H9 (cell line): ENCODE measurements around the gene CPT1A. TPM values are rescaled to one million over a fixed set of nuclear protein-coding genes. Genes with fewer than 3 reads are reported as not detected.

Experiments used
- DNase-seq: peaks from one replicate; pipeline ENCODE4 v3.0.0-alpha.2; 2017
- H2AFZ ChIP-seq: one replicate; pipeline ENCODE4 v1.6.1; 2013; ENCODE audit warnings: mild to moderate bottlenecking, low read length, control low read depth, moderate library complexity
- H2AK5ac ChIP-seq: 2 replicates; pipeline ENCODE4 v1.6.1; 2013; ENCODE audit warnings: low read length, control low read depth, mixed read lengths; ENCODE audit not compliant: insufficient read length
- H2BK120ac ChIP-seq: one replicate; pipeline ENCODE4 v1.6.1; 2013; ENCODE audit warnings: low read depth, mild to moderate bottlenecking, low read length, control low read depth, inconsistent platforms; ENCODE audit not compliant: poor library complexity, severe bottlenecking
- H2BK12ac ChIP-seq: 2 replicates; pipeline ENCODE4 v1.6.1; 2013; ENCODE audit warnings: low read length, control low read depth, mixed read lengths, low read depth; ENCODE audit not compliant: insufficient read length
- H2BK15ac ChIP-seq: 2 replicates; pipeline ENCODE4 v1.6.1; 2013; ENCODE audit warnings: low read depth, low read length, control low read depth
- H2BK20ac ChIP-seq: one replicate; pipeline ENCODE4 v1.6.1; 2013; ENCODE audit warnings: low read depth, mild to moderate bottlenecking, low read length, control low read depth, inconsistent platforms; ENCODE audit not compliant: poor library complexity, severe bottlenecking
- H2BK5ac ChIP-seq: 2 replicates; pipeline ENCODE4 v1.6.1; 2013; ENCODE audit warnings: low read length, control low read depth, mixed read lengths; ENCODE audit not compliant: insufficient read length
- H3K14ac ChIP-seq: 2 replicates; pipeline ENCODE4 v1.6.1; 2013; ENCODE audit warnings: low read length, control low read depth; ENCODE audit not compliant: insufficient read depth
- H3K18ac ChIP-seq: 2 replicates; pipeline ENCODE4 v1.6.1; 2013; ENCODE audit warnings: low read depth, mild to moderate bottlenecking, mixed read lengths, low read length, control low read depth; ENCODE audit not compliant: insufficient read length
- H3K23ac ChIP-seq: 2 replicates; pipeline ENCODE4 v1.6.1; 2013; ENCODE audit warnings: low read length, control low read depth, mixed read lengths, low read depth; ENCODE audit not compliant: insufficient read length
- H3K23me2 ChIP-seq: 2 replicates; pipeline ENCODE4 v1.6.1; 2013; ENCODE audit warnings: low read depth, mild to moderate bottlenecking, mixed read lengths, low read length, control low read depth; ENCODE audit not compliant: insufficient read length, poor library complexity, severe bottlenecking
- H3K27ac ChIP-seq: 2 replicates; pipeline ENCODE4 v1.5.1; 2013; ENCODE audit warnings: low read length, control low read depth, mixed read lengths, low read depth; ENCODE audit not compliant: insufficient read length
- H3K27me3 ChIP-seq: 2 replicates; pipeline ENCODE4 v1.6.1; 2013; ENCODE audit warnings: low read length, control low read depth, inconsistent platforms; ENCODE audit not compliant: insufficient read depth
- H3K4ac ChIP-seq: 2 replicates; pipeline ENCODE4 v1.6.1; 2013; ENCODE audit warnings: low read depth, mild to moderate bottlenecking, control low read depth, inconsistent platforms, low read length, moderate library complexity
- H3K4me1 ChIP-seq: 2 replicates; pipeline ENCODE4 v1.6.1; 2013; ENCODE audit warnings: low read length, control low read depth, inconsistent platforms; ENCODE audit not compliant: insufficient read depth
- H3K4me2 ChIP-seq: 2 replicates; pipeline ENCODE4 v1.6.1; 2013; ENCODE audit warnings: low read length, control low read depth, mixed read lengths; ENCODE audit not compliant: insufficient read length, insufficient read depth
- H3K56ac ChIP-seq: 2 replicates; pipeline ENCODE4 v1.6.1; 2013; ENCODE audit warnings: low read depth, mild to moderate bottlenecking, mixed read lengths, low read length, control low read depth; ENCODE audit not compliant: insufficient read length
- H3K79me1 ChIP-seq: 2 replicates; pipeline ENCODE4 v1.6.1; 2013; ENCODE audit warnings: low read depth, mild to moderate bottlenecking, moderate library complexity, low read length, control low read depth, inconsistent platforms; ENCODE audit not compliant: insufficient read depth, poor library complexity, severe bottlenecking
- H3K79me2 ChIP-seq: 2 replicates; pipeline ENCODE4 v1.6.1; 2013; ENCODE audit warnings: low read length, control low read depth, inconsistent platforms; ENCODE audit not compliant: insufficient read depth
- H3K9ac ChIP-seq: 2 replicates; pipeline ENCODE4 v1.6.1; 2013; ENCODE audit warnings: low read length, control low read depth, mixed read lengths; ENCODE audit not compliant: insufficient read length; ENCODE audit errors: extremely low read depth
- H3K9me3 ChIP-seq: one replicate; pipeline ENCODE4 v1.6.1; 2013; ENCODE audit warnings: low read depth, low read length, inconsistent platforms; ENCODE audit not compliant: control insufficient read depth
- H3T11ph ChIP-seq: one replicate; pipeline ENCODE4 v1.6.1; 2013; ENCODE audit warnings: mild to moderate bottlenecking, low read length, control low read depth, inconsistent platforms
- H4K20me1 ChIP-seq: one replicate; pipeline ENCODE4 v1.6.1; 2013; ENCODE audit not compliant: control insufficient read depth, insufficient read length, insufficient read depth
- H4K5ac ChIP-seq: 2 replicates; pipeline ENCODE4 v1.6.1; 2013; ENCODE audit warnings: low read depth, mild to moderate bottlenecking, mixed read lengths, low read length, control low read depth; ENCODE audit not compliant: insufficient read length
- H4K8ac ChIP-seq: replicated peaks from 2 replicates; pipeline ENCODE4 v1.6.1; 2013; ENCODE audit warnings: low read length, control low read depth, mixed read lengths, low read depth; ENCODE audit not compliant: insufficient read length
- H4K91ac ChIP-seq: 2 replicates; pipeline ENCODE4 v1.6.1; 2013; ENCODE audit warnings: low read depth, mild to moderate bottlenecking, moderate library complexity, mixed read lengths, low read length, control low read depth; ENCODE audit not compliant: insufficient read length
- H3K27ac Mint-ChIP-seq, 3 experiments: 2 replicates in 2 of 3; 3 replicates in 1 of 3; pipeline ENCODE4 v1.8.0; 2020 to 2021; ENCODE audit warnings: mixed read lengths in 3 of 3, mild to moderate bottlenecking in 1 of 3, moderate library complexity in 1 of 3
- H3K27me3 Mint-ChIP-seq: 2 replicates; pipeline ENCODE4 v1.8.0; 2021; ENCODE audit warnings: low read depth, mild to moderate bottlenecking, moderate library complexity, mixed read lengths
- H3K36me3 Mint-ChIP-seq, 3 experiments: 2 replicates in 2 of 3; 3 replicates in 1 of 3; pipeline ENCODE4 v1.8.0; 2020 to 2021; ENCODE audit warnings: low read depth in 3 of 3, mixed read lengths in 3 of 3; ENCODE audit not compliant: insufficient read depth in 1 of 3
- H3K4me1 Mint-ChIP-seq, 2 experiments: 2 replicates each; pipeline ENCODE4 v1.8.0; 2020; ENCODE audit warnings: mixed read lengths in 2 of 2
- H3K4me3 Mint-ChIP-seq, 2 experiments: 2 replicates in 1 of 2; 3 replicates in 1 of 2; pipeline ENCODE4 v1.8.0; 2020 to 2021; ENCODE audit warnings: mild to moderate bottlenecking in 2 of 2, mixed read lengths in 2 of 2, moderate library complexity in 1 of 2
- H3K9me3 Mint-ChIP-seq, 2 experiments: 2 replicates in 1 of 2; 3 replicates in 1 of 2; pipeline ENCODE4 v1.8.0; 2020; ENCODE audit warnings: mild to moderate bottlenecking in 2 of 2, mixed read lengths in 2 of 2, moderate library complexity in 1 of 2
- CTCF ChIP-seq: fragments of 200-600 bp; sonication (generic); conservative IDR thresholded peaks from 3 replicates; pipeline ENCODE4 v1.8.0; 2021; ENCODE audit warnings: antibody characterized with exemption, mild to moderate bottlenecking
- WGBS: extraction: QIAGEN DNeasy Blood & Tissue Kit; methylation state at CpG from one replicate; pipeline ENCODE4 v1.1.7; 2013; ENCODE audit warnings: missing lambda C conversion rate, low lambda C conversion rate, mixed read lengths; ENCODE audit not compliant: insufficient read length; ENCODE audit errors: extremely low coverage; 5-methylcytosine and 5-hydroxymethylcytosine counted together
- total RNA-seq: library from RNA; stranded (reverse); gene quantifications from 2 replicates; pipeline ENCODE4 v1.2.1, GENCODE V29; 2021

The CPT1A gene
- total RNA-seq, 1 experiment from 2014 or later = 7.5 TPM

GRCh38 chr11:68865241-68865640 is 23.5 kb upstream of the CPT1A start:
- WGBS = no CpG with 5 or more reads among the region's 11 CpGs
- no peak overlapping the region for H2AK5ac ChIP-seq
- no peaks in the 10 kb centered on the region for H3K9me3 ChIP-seq
- Mint-ChIP-seq H3K27me3 (peaks cover 18% of the 10 kb centered on the region), H3K4me3 (no peak overlapping the region), H3K36me3 (peaks cover 1 to 8% (median 5%) of the 10 kb centered on the region in 3 experiments; a peak in 4 of 7 replicates), H3K9me3 (peaks cover 11 to 12% of the 10 kb centered on the region in 2 experiments; a peak in 4 of 5 replicates), H3K4me1 (peaks cover 22 to 33% of the 10 kb centered on the region in 2 experiments), H3K27ac (no peak overlapping the region)
- no peaks in the 10 kb centered on the region for H4K20me1 ChIP-seq
- no peak overlapping the region for H3K56ac ChIP-seq
- no peak overlapping the region; the same call in 1 of the 2 replicates for H3K14ac ChIP-seq
- H2BK20ac ChIP-seq = no peak overlapping the region
- H3K9ac ChIP-seq = no peak overlapping the region
- H3K4ac ChIP-seq = no peak overlapping the region
- TF ChIP-seq CTCF = no peak
- no peak overlapping the region for H2BK120ac ChIP-seq
- H3K23me2 ChIP-seq = no peaks in the 10 kb centered on the region
- no peak overlapping the region for H3K18ac ChIP-seq
- H2AFZ ChIP-seq = no peak overlapping the region
- no peak overlapping the region for H4K91ac ChIP-seq
- no peak overlapping the region for H4K8ac ChIP-seq
- no peak overlapping the region for H2BK15ac ChIP-seq
- no peak overlapping the region for H3K23ac ChIP-seq
- no peaks in the 10 kb centered on the region for H3K27me3 ChIP-seq
- no peak for DNase-seq
- no peak overlapping the region for H4K5ac ChIP-seq
- no peak overlapping the region for H3T11ph ChIP-seq
- no peak overlapping the region for H2BK12ac ChIP-seq
- H3K79me2 ChIP-seq = no peaks in the 10 kb centered on the region
- no peak overlapping the region for H2BK5ac ChIP-seq
- H3K4me1 ChIP-seq = no peaks in the 10 kb centered on the region; the same call in 1 of the 2 replicates
- no peak overlapping the region for H3K4me2 ChIP-seq
- H3K27ac ChIP-seq = no peak overlapping the region
- H3K79me1 ChIP-seq = no peaks in the 10 kb centered on the region
